ENCODE results near the gene C13orf42.

C13orf42 gene

GRCh38 chr13:51044023-51044665, 66.9 kb downstream of the C13orf42 start:
- H3K9ac ChIP-seq = no peak overlapping the region
- no peaks in the 10 kb centered on the region for H3K27me3 ChIP-seq (ENCODE audit: insufficient read depth, low read depth)
- no peak overlapping the region for H3K4me3 ChIP-seq (IDR thresholded peaks at IDR 0.05; ENCODE audit: insufficient read depth, low read depth, low read length)
- H3K27ac ChIP-seq = no peak overlapping the region
- H3K79me2 ChIP-seq (ENCODE audit: insufficient read depth, low read depth) = no peaks in the 10 kb centered on the region
- TF ChIP-seq CTCF (conservative IDR thresholded peaks at IDR 0.05; ENCODE audit: low read depth, low read length) = no peak
- no peaks in the 10 kb centered on the region for H3K36me3 ChIP-seq (ENCODE audit: insufficient read depth)
- no peaks in the 10 kb centered on the region for H3K4me1 ChIP-seq (ENCODE audit: low read depth, poor library complexity, severe bottlenecking)
- no peak overlapping the region for H3K4me2 ChIP-seq
- no peaks in the 10 kb centered on the region for H4K20me1 ChIP-seq (ENCODE audit: insufficient read depth)
- H2AFZ ChIP-seq (ENCODE audit: low read depth) = no peak overlapping the region

- Histone ChIP-seq H3K4me3 (IDR thresholded peaks at IDR 0.05; ENCODE audit: insufficient read depth, low read depth, low read length) (no peak overlapping the region), H3K9ac (no peak overlapping the region), H4K20me1 (ENCODE audit: insufficient read depth) (no peaks in the 10 kb centered on the region), H3K27me3 (ENCODE audit: insufficient read depth, low read depth) (no peaks in the 10 kb centered on the region), H3K79me2 (ENCODE audit: insufficient read depth, low read depth) (no peaks in the 10 kb centered on the region), H3K36me3 (ENCODE audit: insufficient read depth) (no peaks in the 10 kb centered on the region), H2AFZ (ENCODE audit: low read depth) (no peak overlapping the region), H3K27ac (no peak overlapping the region), H3K4me2 (no peak overlapping the region), H3K4me1 (ENCODE audit: low read depth, poor library complexity, severe bottlenecking) (no peaks in the 10 kb centered on the region)
- no peak for TF ChIP-seq CTCF (conservative IDR thresholded peaks at IDR 0.05; ENCODE audit: low read depth, low read length)
Observed at GRCh38 chr13:51043310-51043709, 67.8 kb downstream of the C13orf42 start.

GRCh38 chr13:51041710-51042109, 69.4 kb downstream of the C13orf42 start:
- Histone ChIP-seq H3K4me3 (IDR thresholded peaks at IDR 0.05; ENCODE audit: insufficient read depth, low read depth, low read length) (no peak overlapping the region), H3K36me3 (ENCODE audit: insufficient read depth) (no peaks in the 10 kb centered on the region), H3K79me2 (ENCODE audit: insufficient read depth, low read depth) (no peaks in the 10 kb centered on the region), H2AFZ (ENCODE audit: low read depth) (no peak overlapping the region), H3K4me2 (no peak overlapping the region), H3K4me1 (ENCODE audit: low read depth, poor library complexity, severe bottlenecking) (no peaks in the 10 kb centered on the region), H3K27ac (no peak overlapping the region), H4K20me1 (ENCODE audit: insufficient read depth) (no peaks in the 10 kb centered on the region), H3K27me3 (ENCODE audit: insufficient read depth, low read depth) (no peaks in the 10 kb centered on the region), H3K9ac (no peak overlapping the region)
- no peak for TF ChIP-seq CTCF (conservative IDR thresholded peaks at IDR 0.05; ENCODE audit: low read depth, low read length)

- Histone ChIP-seq H2AFZ (ENCODE audit: low read depth) (no peak overlapping the region), H3K4me1 (ENCODE audit: low read depth, poor library complexity, severe bottlenecking) (no peaks in the 10 kb centered on the region), H3K4me2 (no peak overlapping the region), H3K4me3 (IDR thresholded peaks at IDR 0.05; ENCODE audit: insufficient read depth, low read depth, low read length) (no peak overlapping the region), H3K27me3 (ENCODE audit: insufficient read depth, low read depth) (no peaks in the 10 kb centered on the region), H3K36me3 (ENCODE audit: insufficient read depth) (no peaks in the 10 kb centered on the region), H3K27ac (no peak overlapping the region), H4K20me1 (ENCODE audit: insufficient read depth) (no peaks in the 10 kb centered on the region), H3K79me2 (ENCODE audit: insufficient read depth, low read depth) (no peaks in the 10 kb centered on the region), H3K9ac (no peak overlapping the region)
- no peak for TF ChIP-seq CTCF (conservative IDR thresholded peaks at IDR 0.05; ENCODE audit: low read depth, low read length)
Observed at GRCh38 chr13:51041126-51041525, 69.9 kb downstream of the C13orf42 start.

Measured in KMS-11 (cell line).